Posterior cingulate gyrus (tissue), 11 donors: ENCODE measurements around the gene PLCH1.

Source experiments
- DNase-seq, 10 donors: peaks; one replicate each; pipeline versions ENCODE4 v3.0.0 to v3.0.0-alpha.2; 2020 to 2021; ENCODE audit warnings: mixed read lengths in 3 of 10
- intact Hi-C: fragments of 100-400 bp; cut with DNase I; formaldehyde crosslinking; loops from one replicate; pipeline ENCODE4 v1.15.1; 2023

The PLCH1 gene

DNA sequence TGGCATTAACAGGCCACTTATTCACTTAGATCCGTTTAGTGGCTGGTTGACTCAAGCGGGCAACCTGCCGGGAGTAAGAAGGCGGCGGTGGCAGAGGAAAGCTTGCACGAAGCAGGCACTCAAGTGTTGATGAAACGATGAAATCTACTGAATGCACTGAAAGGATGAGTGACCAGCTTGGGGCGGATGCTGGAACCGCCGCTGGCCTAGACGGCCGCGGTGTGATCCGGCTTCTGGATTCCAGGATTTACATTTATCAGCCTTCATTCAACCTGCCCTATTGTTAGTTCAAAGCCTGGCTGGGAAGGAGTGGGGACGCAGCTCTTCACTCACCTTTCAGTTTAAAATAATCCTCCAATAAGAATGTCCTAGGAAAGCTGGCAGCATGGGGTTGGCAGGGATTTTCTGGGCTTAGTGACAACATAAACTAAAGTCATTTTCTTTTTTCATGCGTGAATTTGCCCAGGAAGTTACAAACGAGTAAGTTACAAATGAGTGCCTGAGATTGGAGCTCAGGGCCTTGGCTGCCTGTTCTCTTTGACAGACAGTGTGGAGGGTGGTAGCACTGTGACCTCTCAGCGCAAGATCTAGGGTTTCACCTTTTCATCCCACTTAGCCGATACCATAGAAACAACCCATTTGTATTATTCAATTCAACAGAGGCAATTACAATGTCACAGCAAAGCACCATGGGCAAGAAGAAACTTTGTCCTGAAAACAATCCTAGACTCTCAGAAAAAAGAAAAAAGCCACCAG lies 1.1 kb upstream of the PLCH1 start:
- intact Hi-C loops = no loop called here
- peak in 5 of 10 donors; percentile 20 to 91 (median 37) for DNase-seq

DNA sequence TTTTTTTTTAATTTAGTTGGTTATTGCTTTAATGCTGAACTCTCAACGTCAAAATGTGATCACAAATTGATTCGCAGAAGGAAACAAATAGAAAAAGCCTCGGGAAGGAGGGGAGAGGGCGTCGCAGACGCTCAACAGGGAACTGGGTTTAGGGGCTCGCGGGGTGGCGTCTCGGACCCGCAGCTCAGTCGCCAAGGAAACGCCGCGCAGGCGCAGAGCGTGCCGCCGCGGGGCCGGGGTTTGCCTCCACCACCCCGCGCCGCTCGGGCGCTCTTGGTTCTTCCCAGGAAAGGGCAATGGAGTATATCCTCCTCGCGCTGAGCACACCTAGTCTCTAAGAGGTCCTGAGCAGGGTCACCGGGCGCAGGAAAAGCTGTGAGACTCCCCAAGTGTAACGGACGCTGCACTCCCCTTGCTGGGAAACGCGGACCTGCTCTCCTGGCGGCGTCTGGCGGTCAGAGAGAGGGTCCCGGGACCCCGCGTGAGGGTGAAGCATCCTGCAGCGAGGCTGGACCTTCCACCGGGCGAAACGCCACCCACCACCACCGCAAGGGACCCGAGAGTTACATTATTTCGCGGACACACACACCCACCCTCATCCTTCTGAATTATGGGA lies 753 bp downstream of the PLCH1 start:
- DNase-seq = peak; percentile 31 to 92 (median 61)
- intact Hi-C loops = no loop called here

DNA sequence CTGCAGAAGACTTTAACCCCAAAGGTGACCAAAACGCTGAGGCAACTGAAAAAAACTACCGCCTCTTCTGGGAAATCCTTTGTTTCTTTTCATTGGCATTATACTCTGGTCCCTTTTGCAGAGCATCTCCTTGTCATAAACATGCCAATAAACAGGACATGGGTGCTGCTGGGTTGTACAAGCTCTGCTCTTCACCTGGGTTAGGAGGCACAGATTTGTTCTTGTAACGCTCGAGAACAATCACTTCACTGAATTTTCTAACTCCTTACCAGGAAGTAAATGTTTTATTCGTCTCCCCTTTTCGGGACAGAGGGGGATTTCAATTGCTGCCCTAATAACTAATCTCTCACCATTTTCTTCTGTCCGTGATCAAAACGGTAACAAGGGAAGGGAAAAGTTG lies 1.3 kb downstream of the PLCH1 start:
- intact Hi-C loops = no loop called here
- DNase-seq = no peak

DNA sequence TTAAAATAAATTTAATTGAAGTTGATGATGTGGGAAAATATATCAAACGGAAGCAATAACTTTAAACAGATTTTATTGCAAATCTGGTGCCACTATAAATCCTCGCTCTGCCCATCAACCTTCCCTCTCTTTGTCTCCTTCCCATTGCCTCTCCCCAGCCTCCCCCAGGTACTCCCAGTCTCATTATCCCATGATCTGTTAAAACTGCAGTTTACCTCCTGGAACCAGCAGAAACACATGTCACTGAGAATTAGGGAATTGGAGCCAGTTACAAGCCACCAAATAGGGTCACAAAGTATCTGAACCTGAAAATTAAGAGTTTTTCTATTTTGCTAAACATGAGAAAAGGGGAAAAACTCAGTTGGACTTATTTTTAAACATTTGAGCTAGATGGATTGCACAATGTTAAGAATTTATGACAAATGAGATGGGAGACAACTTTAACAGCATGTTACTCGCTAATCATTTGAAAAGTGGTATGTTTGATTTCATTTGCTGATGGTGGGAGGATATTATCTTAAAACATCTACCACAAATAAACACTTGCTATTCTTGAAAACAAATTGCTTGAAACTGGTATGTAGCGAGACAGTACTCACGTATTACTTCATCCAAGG lies 2.4 kb downstream of the PLCH1 start:
- intact Hi-C loops = no loop called here
- no peak for DNase-seq

DNA sequence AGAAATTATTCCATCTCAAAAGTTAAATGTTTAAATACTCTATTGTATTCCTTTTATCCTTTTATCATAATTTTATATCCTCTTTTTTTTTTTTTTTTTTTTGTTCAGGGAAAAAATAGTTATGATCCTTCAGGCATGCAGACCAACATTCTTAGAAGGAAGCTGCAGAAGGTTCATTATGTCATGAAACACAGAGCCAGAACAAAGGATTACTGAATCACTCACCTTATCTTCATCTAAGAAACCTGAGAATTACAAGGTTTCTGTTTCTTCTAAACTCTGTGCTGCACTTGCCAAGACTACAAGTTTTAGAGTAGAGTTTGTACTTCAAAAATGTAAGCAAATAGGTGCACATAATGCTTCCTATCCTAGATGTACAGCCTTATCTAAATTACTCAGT lies 3.3 kb downstream of the PLCH1 start:
- no peak for DNase-seq

GRCh38 chr3:155741101-155741500 lies 3.8 kb downstream of the PLCH1 start:
- intact Hi-C loops = no loop called here

More for the DNA sequence above, 3.3 kb downstream of the PLCH1 start:
- intact Hi-C loops = no loop called here

GRCh38 chr3:155739154-155739553 lies 5.7 kb downstream of the PLCH1 start:
- no peak for DNase-seq
- intact Hi-C loops = no loop called here

More at GRCh38 chr3:155741101-155741500, 3.8 kb downstream of the PLCH1 start:
- DNase-seq = no peak

DNA sequence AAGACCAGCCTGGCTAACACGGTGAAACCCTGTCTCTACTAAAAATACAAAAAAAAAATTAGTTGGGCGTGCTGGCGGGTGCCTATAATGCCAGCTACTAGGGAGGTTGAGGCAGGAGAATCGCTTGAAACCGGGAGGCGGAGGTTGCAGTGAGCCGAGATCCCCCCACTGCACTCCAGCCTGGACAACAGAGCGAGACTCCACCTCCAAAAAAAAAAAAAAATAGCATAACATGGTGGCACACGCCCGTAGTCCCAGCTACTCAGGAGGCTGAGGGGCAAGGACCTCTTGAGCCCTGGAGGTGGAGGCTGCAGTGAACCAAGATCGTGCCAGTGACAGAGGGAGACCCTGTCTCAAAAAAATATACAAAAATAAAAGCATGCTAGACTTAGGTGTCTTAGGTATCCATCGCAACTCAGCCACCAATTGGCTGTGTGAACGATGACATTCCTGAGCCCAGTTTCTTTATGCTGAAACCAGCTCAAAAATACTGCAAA lies 6.2 kb downstream of the PLCH1 start:
- no peak for DNase-seq
- intact Hi-C loops = no loop called here

DNA sequence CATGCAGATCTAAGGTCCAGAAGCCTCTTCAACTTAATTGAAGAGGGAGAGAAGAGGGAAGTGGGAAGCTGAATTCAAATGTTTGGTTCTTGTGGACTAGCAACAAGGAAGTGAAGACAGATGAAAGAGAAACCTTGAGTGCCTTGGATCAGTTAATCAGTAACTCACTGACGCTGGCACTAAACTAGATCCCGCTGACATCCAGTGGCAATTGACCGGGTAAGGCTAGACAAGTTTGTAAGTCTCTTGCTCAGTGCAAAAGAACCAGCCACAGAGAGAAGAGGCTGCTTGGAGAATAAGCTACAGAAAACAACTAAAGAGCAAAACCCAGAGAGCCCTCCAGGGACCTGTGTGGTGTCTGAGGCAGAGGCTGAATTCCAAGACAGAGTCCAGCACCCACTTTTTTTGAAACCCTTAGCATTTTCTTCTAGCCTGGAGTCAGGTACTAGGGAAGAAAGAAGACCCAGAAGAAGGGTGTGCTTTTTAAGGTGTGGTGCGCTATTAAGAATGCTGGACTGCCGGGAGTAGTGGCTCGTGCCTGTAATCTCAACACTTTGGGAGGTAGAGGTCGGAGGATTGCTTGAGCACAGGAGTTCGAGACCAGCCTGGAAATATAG lies 6.9 kb downstream of the PLCH1 start:
- intact Hi-C loops = no loop called here
- DNase-seq = no peak

GRCh38 chr3:155736381-155736780 lies 8.5 kb downstream of the PLCH1 start:
- intact Hi-C loops = no loop called here
- DNase-seq = no peak

- intact Hi-C loops = no loop called here
- no peak for DNase-seq
Measured at GRCh38 chr3:155730843-155731242, 14.0 kb downstream of the PLCH1 start.

GRCh38 chr3:155727836-155728235 lies 17.0 kb downstream of the PLCH1 start:
- DNase-seq = no peak
- intact Hi-C loops = no loop called here

- intact Hi-C loops = no loop called here
- DNase-seq = no peak
Measured at GRCh38 chr3:155714295-155714718, 30.6 kb downstream of the PLCH1 start.

DNA sequence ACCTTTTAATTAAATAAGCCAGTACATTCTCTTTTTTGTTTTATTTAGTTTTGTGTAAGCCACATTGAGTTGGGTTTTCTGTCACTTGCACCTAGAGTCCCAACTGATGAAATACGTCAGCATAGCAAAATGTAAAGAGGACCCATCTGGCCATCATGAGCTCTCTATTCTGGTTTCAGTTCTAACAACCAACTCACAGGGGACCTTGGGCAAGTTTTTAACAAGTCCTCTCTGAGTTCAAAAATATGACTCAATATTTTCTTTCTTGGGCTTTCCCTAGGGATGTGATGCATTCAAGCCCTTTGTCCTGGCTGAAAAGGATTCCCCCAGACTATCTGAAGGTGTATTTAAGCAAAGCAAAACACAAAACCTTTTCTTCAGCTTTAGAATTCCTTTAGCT lies 32.9 kb downstream of the PLCH1 start:
- DNase-seq = no peak
- intact Hi-C loops = no loop called here

GRCh38 chr3:155704771-155705559 lies 39.9 kb downstream of the PLCH1 start:
- peak in 1 of 10 donors; percentile 16 for DNase-seq
- intact Hi-C loops = loop anchor here (5.0 to 10.0 kb wide), 3 partner anchors 320 to 1370 kb away; no protein-coding TSS in a partner anchor

DNA sequence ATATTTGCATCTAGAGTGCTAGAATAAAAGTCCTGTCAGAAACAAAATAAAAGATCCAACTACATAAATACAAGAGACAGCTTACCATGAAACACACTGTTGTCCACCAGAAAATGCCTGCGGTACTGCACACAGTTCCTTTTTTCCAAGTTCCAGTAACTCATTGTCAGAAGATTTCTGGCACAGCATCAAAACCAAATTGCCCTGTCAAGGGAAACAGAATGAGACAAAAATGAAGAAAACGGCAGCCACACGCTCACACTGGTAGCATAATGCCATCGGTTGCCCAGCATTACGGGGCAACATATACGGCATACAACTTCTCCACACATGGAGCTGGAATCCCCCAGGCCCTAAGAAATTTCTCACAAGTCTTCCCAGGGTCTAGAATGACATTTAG lies 40.8 kb downstream of the PLCH1 start:
- DNase-seq = no peak
- intact Hi-C loops = loop anchor here (5.0 to 10.0 kb wide), 3 partner anchors 319 to 1369 kb away; no protein-coding TSS in a partner anchor

- intact Hi-C loops = loop anchor here (1.0 to 10.0 kb wide), 4 partner anchors 318 to 1368 kb away; no protein-coding TSS in a partner anchor
- no peak for DNase-seq
Measured at GRCh38 chr3:155702745-155703591, 41.9 kb downstream of the PLCH1 start.

- DNase-seq = no peak
- intact Hi-C loops = loop anchor here (1.0 to 10.0 kb wide), 4 partner anchors 317 to 1367 kb away; no protein-coding TSS in a partner anchor
Measured at GRCh38 chr3:155701882-155702465, 42.9 kb downstream of the PLCH1 start.

DNA sequence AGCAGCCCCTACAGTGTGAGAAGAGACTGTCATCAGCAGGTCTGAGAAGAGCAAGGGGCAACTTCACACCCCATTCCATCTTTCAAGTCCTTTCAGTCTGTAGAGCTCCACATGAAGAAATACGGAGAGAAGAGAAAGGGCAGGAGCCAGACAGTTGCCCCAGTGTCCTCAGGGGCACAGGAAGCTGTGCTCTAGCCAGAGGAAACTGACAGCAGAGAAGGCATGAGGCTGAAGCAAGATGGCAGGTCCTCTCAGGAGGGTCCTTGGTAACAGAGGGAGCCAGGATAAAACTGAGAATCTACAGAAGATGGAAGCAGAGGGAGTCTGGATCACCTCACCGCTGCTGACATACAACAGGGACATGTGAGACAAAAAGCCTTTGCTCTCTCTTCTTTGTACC lies 47.3 kb downstream of the PLCH1 start:
- DNase-seq = no peak
- intact Hi-C loops = no loop called here
